ENCODE results near the gene PSMB10.

DNA sequence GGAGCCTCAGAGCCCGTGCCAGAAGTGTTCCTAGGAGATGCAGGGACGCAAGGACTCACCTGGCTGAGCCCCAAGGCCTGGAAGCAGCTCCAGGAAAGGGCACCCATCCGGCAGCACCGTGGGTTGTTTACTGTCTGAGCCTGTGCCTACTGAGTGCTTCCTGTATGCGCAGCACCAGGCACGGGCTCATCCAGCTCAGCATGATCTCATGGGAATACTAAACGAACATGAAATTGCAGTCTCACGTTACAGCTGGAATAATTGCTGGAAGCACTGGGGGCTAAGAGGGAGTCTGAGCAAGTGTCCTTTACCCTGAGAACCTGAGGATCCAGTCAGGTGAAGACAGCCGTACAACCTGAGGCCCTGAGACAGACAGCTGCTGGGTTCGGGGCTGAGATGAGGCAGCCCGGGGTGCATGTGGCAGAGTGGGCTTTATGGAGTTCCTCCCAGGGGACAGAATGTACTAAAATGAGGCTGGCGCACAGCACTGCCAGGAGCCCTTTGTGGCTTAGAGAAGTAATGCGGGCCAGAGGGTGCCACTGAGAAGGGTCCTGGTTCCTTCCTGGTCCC is 10.4 kb downstream of the PSMB10 start:
- TF ChIP-seq, protein P1, sequence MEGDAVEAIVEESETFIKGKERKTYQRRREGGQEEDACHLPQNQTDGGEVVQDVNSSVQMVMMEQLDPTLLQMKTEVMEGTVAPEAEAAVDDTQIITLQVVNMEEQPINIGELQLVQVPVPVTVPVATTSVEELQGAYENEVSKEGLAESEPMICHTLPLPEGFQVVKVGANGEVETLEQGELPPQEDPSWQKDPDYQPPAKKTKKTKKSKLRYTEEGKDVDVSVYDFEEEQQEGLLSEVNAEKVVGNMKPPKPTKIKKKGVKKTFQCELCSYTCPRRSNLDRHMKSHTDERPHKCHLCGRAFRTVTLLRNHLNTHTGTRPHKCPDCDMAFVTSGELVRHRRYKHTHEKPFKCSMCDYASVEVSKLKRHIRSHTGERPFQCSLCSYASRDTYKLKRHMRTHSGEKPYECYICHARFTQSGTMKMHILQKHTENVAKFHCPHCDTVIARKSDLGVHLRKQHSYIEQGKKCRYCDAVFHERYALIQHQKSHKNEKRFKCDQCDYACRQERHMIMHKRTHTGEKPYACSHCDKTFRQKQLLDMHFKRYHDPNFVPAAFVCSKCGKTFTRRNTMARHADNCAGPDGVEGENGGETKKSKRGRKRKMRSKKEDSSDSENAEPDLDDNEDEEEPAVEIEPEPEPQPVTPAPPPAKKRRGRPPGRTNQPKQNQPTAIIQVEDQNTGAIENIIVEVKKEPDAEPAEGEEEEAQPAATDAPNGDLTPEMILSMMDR (IDR thresholded peaks at IDR 0.05; ENCODE audit: insufficient read depth, low read depth, low read length) = no peak
- no peak for TF ChIP-seq EZH2 (IDR thresholded peaks at IDR 0.05; ENCODE audit: insufficient read depth, low read length)
